IMR-90 (cell line): ENCODE data around the gene IDH3G. TPM values are rescaled to one million over a fixed set of nuclear protein-coding genes. Genes with fewer than 3 reads are reported as not detected.

Source experiments
- ATAC-seq: fragments of 200-7000 bp; cut with Tn5 transposase; 2 replicates; pipeline ENCODE4 v1.9.1; 2020; ENCODE audit warnings: low read depth, mild to moderate bottlenecking, moderate library complexity
- BruUV-seq: library from RNA; stranded (reverse); fragments of 400-500 nt; replicated peaks from 2 replicates; lab custom pipeline; 2021; lab: Mats Ljungman, UMichigan
- CTCF ChIA-PET: fragments of 300-600 bp; formaldehyde crosslinking; extraction: SDS; loops from one replicate; lab custom pipeline; 2021; ENCODE audit warnings: antibody characterized with exemption; lab: Yijun Ruan, JAX
- POLR2A ChIA-PET: fragments of 300-600 bp; sonication (Branson Sonifier 250); formaldehyde crosslinking; loops from one replicate; lab custom pipeline; 2022; ENCODE audit warnings: antibody characterized with exemption; ENCODE audit not compliant: unreplicated experiment; lab: Charles Lee
- DNase-seq: peaks from one replicate; pipeline ENCODE4 v3.0.0; 2013
- H2AFZ ChIP-seq: replicated peaks from 2 replicates; pipeline ENCODE3; 2013; ENCODE audit warnings: low read length, mild to moderate bottlenecking; ENCODE audit not compliant: poor library complexity
- H2AK5ac ChIP-seq: 2 replicates; pipeline ENCODE4 v1.6.1; 2013; ENCODE audit warnings: low read depth, low read length, inconsistent platforms
- H2AK9ac ChIP-seq: replicated peaks from 2 replicates; pipeline ENCODE3; 2013; ENCODE audit warnings: mild to moderate bottlenecking, low read depth, low read length, moderate library complexity; ENCODE audit not compliant: poor library complexity
- H2BK120ac ChIP-seq: 2 replicates; pipeline ENCODE4 v1.6.1; 2013; ENCODE audit warnings: low read depth, low read length, inconsistent platforms
- H2BK15ac ChIP-seq: 3 replicates; pipeline ENCODE4 v1.6.1; 2013; ENCODE audit warnings: low read depth, low read length, inconsistent platforms
- H2BK20ac ChIP-seq: 2 replicates; pipeline ENCODE4 v1.6.1; 2013; ENCODE audit warnings: low read depth, mild to moderate bottlenecking, inconsistent platforms, low read length, moderate library complexity
- H2BK5ac ChIP-seq: 2 replicates; pipeline ENCODE4 v1.6.1; 2013; ENCODE audit warnings: mild to moderate bottlenecking, low read depth, low read length, inconsistent platforms; ENCODE audit not compliant: poor library complexity, severe bottlenecking
- H3K14ac ChIP-seq: replicated peaks from 2 replicates; pipeline ENCODE4 v1.6.1; 2013; ENCODE audit warnings: low read depth, low read length, inconsistent platforms
- H3K18ac ChIP-seq: 2 replicates; pipeline ENCODE4 v1.6.1; 2013; ENCODE audit warnings: low read depth, low read length, control low read depth
- H3K23ac ChIP-seq: 2 replicates; pipeline ENCODE4 v1.6.1; 2013; ENCODE audit warnings: low read depth, low read length, inconsistent platforms
- H3K27ac ChIP-seq: 2 replicates; pipeline ENCODE4 v1.5.1; 2013; ENCODE audit warnings: mild to moderate bottlenecking, control low read depth, low read length; ENCODE audit not compliant: insufficient read depth
- H3K27me3 ChIP-seq: 2 replicates; pipeline ENCODE4 v1.6.1; 2013; ENCODE audit warnings: low read length; ENCODE audit not compliant: control insufficient read depth, insufficient read depth
- H3K36me3 ChIP-seq: 2 replicates; pipeline ENCODE4 v1.6.1; 2013; ENCODE audit warnings: low read length, mixed read lengths; ENCODE audit not compliant: control insufficient read depth, insufficient read depth
- H3K4ac ChIP-seq: 2 replicates; pipeline ENCODE4 v1.6.1; 2013; ENCODE audit warnings: low read depth, low read length, inconsistent platforms
- H3K4me1 ChIP-seq: 2 replicates; pipeline ENCODE4 v1.6.1; 2013; ENCODE audit warnings: low read length, mixed read lengths; ENCODE audit not compliant: control insufficient read depth, insufficient read depth
- H3K4me2 ChIP-seq: 2 replicates; pipeline ENCODE4 v1.6.1; 2013; ENCODE audit warnings: low read depth, mild to moderate bottlenecking, control low read depth, low read length, moderate library complexity
- H3K4me3 ChIP-seq: 2 replicates; pipeline ENCODE4 v1.5.1; 2013; ENCODE audit warnings: low read depth, mild to moderate bottlenecking, control low read depth, low read length, moderate library complexity; ENCODE audit not compliant: insufficient read depth
- H3K56ac ChIP-seq: 2 replicates; pipeline ENCODE4 v1.6.1; 2013; ENCODE audit warnings: low read length, inconsistent platforms; ENCODE audit not compliant: insufficient read depth; ENCODE audit errors: extremely low read depth
- H3K79me1 ChIP-seq, 2 experiments: 2 replicates each; pipeline ENCODE4 v1.6.1; 2013; ENCODE audit warnings: low read length in 2 of 2, inconsistent platforms in 1 of 2, low read depth in 1 of 2
- H3K9ac ChIP-seq: 2 replicates; pipeline ENCODE4 v1.6.1; 2013; ENCODE audit warnings: low read depth, low read length, control low read depth
- H3K9me1 ChIP-seq: 2 replicates; pipeline ENCODE4 v1.6.1; 2013; ENCODE audit warnings: low read length, inconsistent platforms; ENCODE audit not compliant: insufficient read depth
- H3K9me3 ChIP-seq: 2 replicates; pipeline ENCODE4 v1.6.1; 2013; ENCODE audit warnings: low read length; ENCODE audit not compliant: control insufficient read depth, insufficient read depth
- H4K20me1 ChIP-seq: 2 replicates; pipeline ENCODE4 v1.6.1; 2013; ENCODE audit warnings: low read length, inconsistent platforms; ENCODE audit not compliant: insufficient read depth
- H4K5ac ChIP-seq: 2 replicates; pipeline ENCODE4 v1.6.1; 2013; ENCODE audit warnings: mild to moderate bottlenecking, low read depth, low read length, control low read depth
- H4K8ac ChIP-seq, 2 experiments: 2 replicates each; pipeline ENCODE4 v1.6.1; 2013; ENCODE audit warnings: low read depth in 2 of 2, low read length in 2 of 2, control low read depth in 1 of 2, inconsistent platforms in 1 of 2
- H4K91ac ChIP-seq: 2 replicates; pipeline ENCODE4 v1.6.1; 2013; ENCODE audit warnings: low read depth, low read length, inconsistent platforms; ENCODE audit not compliant: insufficient read depth
- BHLHE40 ChIP-seq: fragments of 150-350 bp; IDR thresholded peaks from 2 replicates; pipeline ENCODE4 v1.6.1; 2016; ENCODE audit warnings: mild to moderate bottlenecking, low read depth, low read length
- CEBPB ChIP-seq: IDR thresholded peaks from 2 replicates; pipeline ENCODE4 v1.6.1; 2012; ENCODE audit warnings: low read depth, low read length, improper control_type of control experiment
- CTCF ChIP-seq: conservative IDR thresholded peaks from 2 replicates; pipeline ENCODE4 v1.5.1; 2012; ENCODE audit warnings: mild to moderate bottlenecking, low read depth, low read length, improper control_type of control experiment
- ELK1 ChIP-seq: fragments of 150-350 bp; IDR thresholded peaks from 2 replicates; pipeline ENCODE4 v1.6.1; 2016; ENCODE audit warnings: low read depth, mild to moderate bottlenecking, low read length, moderate library complexity, borderline replicate concordance
- FOS ChIP-seq: fragments of 150-350 bp; IDR thresholded peaks from 2 replicates; pipeline ENCODE4 v1.6.1; 2016; ENCODE audit warnings: low read depth, low read length
- MAZ ChIP-seq: IDR thresholded peaks from 2 replicates; pipeline ENCODE4 v1.6.1; 2012; ENCODE audit warnings: low read depth, mild to moderate bottlenecking, low read length, improper control_type of control experiment, moderate library complexity, borderline replicate concordance
- POLR2A ChIP-seq: IDR thresholded peaks from 2 replicates; pipeline ENCODE4 v1.6.1; 2012; ENCODE audit warnings: mild to moderate bottlenecking, low read depth, low read length
- WGBS, 2 experiments: methylation state at CpG; one replicate each; pipeline versions ENCODE4 v1.1.5 to v1.1.7; 2013; ENCODE audit warnings: missing lambda C conversion rate in 2 of 2; ENCODE audit not compliant: insufficient read length in 1 of 2; ENCODE audit errors: extremely low coverage in 2 of 2; 5-methylcytosine and 5-hydroxymethylcytosine counted together
- dilution Hi-C: fragments of 300-500 bp; cut with HindIII; formaldehyde crosslinking; loops from one replicate; pipeline ENCODE4 v1.14.3; 2018; ENCODE audit warnings: low sequenced_read_pairs; ENCODE audit not compliant: unreplicated experiment
- in situ Hi-C: fragments of 300-500 bp; cut with MboI; formaldehyde crosslinking; loops from 3 replicates; pipeline ENCODE4 v1.14.3; 2019; ENCODE audit warnings: low sequenced_read_pairs, inconsistent platforms, mixed read lengths
- intact Hi-C: fragments of 100-400 bp; cut with micrococcal nuclease; formaldehyde crosslinking; loops from 2 replicates; pipeline ENCODE4 v1.10.0; 2022
- polyA plus RNA-seq, 3 experiments: library from polyadenylated mRNA; depleted of rRNA; stranded (reverse); fragments of >200 nt; gene quantifications; 2 replicates each; pipeline ENCODE4 v1.2.3, GENCODE V29; 2012; ENCODE audit warnings: low replicate concordance in 1 of 3
- total RNA-seq: library from RNA; depleted of rRNA; stranded (reverse); fragments of >200 nt; gene quantifications from 2 replicates; pipeline ENCODE4 v1.2.3, GENCODE V29; 2012

Gene IDH3G
- total and polyA plus RNA-seq, 2 of the 4 experiments (the other 2 are of a cell fraction): 79.4 to 85.7 TPM

GRCh38 chrX:153744210-153745066, 49.7 kb downstream of the IDH3G start:
- H3K27me3 ChIP-seq: no peaks in the 10 kb centered on the region
- BruUV-seq: no TSS peak
- 45% methylated on average over 6 of the region's 38 CpGs; no CpG with 5 or more reads in 1 of the 2 experiments for WGBS, 2 experiments
- no peak overlapping the region for H4K91ac ChIP-seq
- TF ChIP-seq POLR2A (no peak), ELK1 (no peak), MAZ (no peak), FOS (no peak), CTCF (peak; percentile 25), CEBPB (no peak), BHLHE40 (no peak)
- H3K4me3 ChIP-seq: no peak overlapping the region
- no peaks in the 10 kb centered on the region for H3K79me1 ChIP-seq
- H2AFZ ChIP-seq: no peak overlapping the region
- dilution Hi-C loops: no loop called here
- no peaks in the 10 kb centered on the region; the same call in 1 of the 2 replicates for H3K9me3 ChIP-seq
- POLR2A ChIA-PET: no interaction called here
- no peak overlapping the region for H3K23ac ChIP-seq
- no peak overlapping the region for H3K4me2 ChIP-seq
- H3K14ac ChIP-seq: no peak overlapping the region
- intact Hi-C loops: no loop called here
- CTCF ChIA-PET: no interaction called here
- H3K27ac ChIP-seq: no peak overlapping the region
- H3K9ac ChIP-seq: no peak overlapping the region
- H2AK5ac ChIP-seq: no peak overlapping the region
- ATAC-seq (no peak), DNase-seq (no peak)
- H3K4me1 ChIP-seq: peaks cover 3% of the 10 kb centered on the region; the same call in 1 of the 2 replicates
- no peak overlapping the region for H2BK5ac ChIP-seq
- H3K36me3 ChIP-seq: 0 out of 2 replicates have a peak, but pooled peaks cover 2% of the 10 kb centered on the region
- H3K18ac ChIP-seq: no peak overlapping the region
- H2BK15ac ChIP-seq: no peak overlapping the region
- no peaks in the 10 kb centered on the region for H3K9me1 ChIP-seq
- no peak overlapping the region for H4K5ac ChIP-seq
- H3K56ac ChIP-seq: no peak overlapping the region
- H2BK120ac ChIP-seq: no peak overlapping the region
- in situ Hi-C loops: no loop called here
- no peak overlapping the region for H4K8ac ChIP-seq
- H2AK9ac ChIP-seq: no peak overlapping the region
- H2BK20ac ChIP-seq: no peak overlapping the region
- H4K20me1 ChIP-seq: no peaks in the 10 kb centered on the region
- no peak overlapping the region for H3K4ac ChIP-seq
